Measurements from ENCODE around the gene C1QTNF6.

C1QTNF6 gene

DNA sequence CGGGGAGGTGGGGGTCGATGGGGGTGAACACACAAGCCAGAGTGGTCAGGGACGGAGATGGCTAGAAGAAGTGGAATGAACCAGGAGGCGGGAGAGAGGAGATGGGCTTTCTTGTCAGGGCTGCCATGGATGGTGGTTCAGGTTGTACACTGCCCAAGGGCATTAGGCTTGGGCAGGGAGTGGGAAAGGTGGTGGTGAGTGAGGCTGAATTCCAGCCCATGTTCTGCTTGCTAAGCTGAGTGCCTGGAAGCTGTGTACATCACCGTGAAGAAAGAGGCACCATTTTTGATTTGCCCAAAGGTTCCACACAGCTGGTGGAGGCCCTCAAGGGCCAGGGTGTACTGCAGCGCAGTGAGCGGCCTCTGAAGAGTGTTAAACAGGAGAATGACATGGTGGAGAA lies 55.3 kb downstream of the C1QTNF6 start:
- no peak for TF ChIP-seq BACH2 (CRISPR knock-in tag; IDR thresholded peaks at IDR 0.05; ENCODE audit: borderline replicate concordance)
- no peak for TF ChIP-seq ESRRG (CRISPR knock-in tag; IDR thresholded peaks at IDR 0.05)
- TF ChIP-seq ZNF565 (CRISPR knock-in tag; conservative IDR thresholded peaks at IDR 0.05; ENCODE audit: low read depth) = no peak
- no peak for TF ChIP-seq ZC3H10 (CRISPR knock-in tag; IDR thresholded peaks at IDR 0.05)
- ATAC-seq = no peak
